Activated CD4-positive, alpha-beta T cell treated with anti-CD3 and anti-CD28 coated beads for 4 hours (primary cell): Measurements from ENCODE around the gene ANKRD66.
"Not testable (repeated sequence)": the region's sequence is repeated elsewhere in the genome, so short reads cannot be mapped to it uniquely, and the experiment has no call there.

ENCODE experiments used
- DNase-seq, 2 donors: peaks; one replicate each; pipeline ENCODE4 v3.0.0-alpha.2; 2020

ANKRD66 gene

GRCh38 chr6:46756469-46757213 lies 9.9 kb downstream of the ANKRD66 start:
- no peak for DNase-seq

- DNase-seq: no peak
Measured at GRCh38 chr6:46757214-46757596, 10.5 kb downstream of the ANKRD66 start.

GRCh38 chr6:46758960-46759753 lies 12.4 kb downstream of the ANKRD66 start:
- no peak for DNase-seq

GRCh38 chr6:46760925-46761324 lies 14.2 kb downstream of the ANKRD66 start:
- DNase-seq: no peak

- no peak for DNase-seq
Measured at GRCh38 chr6:46763466-46763865, 16.7 kb downstream of the ANKRD66 start.

- not testable (repeated sequence) for DNase-seq
Measured at GRCh38 chr6:46764280-46764679, 17.5 kb downstream of the ANKRD66 start.

GRCh38 chr6:46764961-46765360 lies 18.2 kb downstream of the ANKRD66 start:
- no peak for DNase-seq

- DNase-seq: no peak
Measured at GRCh38 chr6:46772016-46772415, 25.3 kb downstream of the ANKRD66 start.

- DNase-seq: no peak
Measured at GRCh38 chr6:46772762-46773161, 26.0 kb downstream of the ANKRD66 start.

GRCh38 chr6:46773201-46773855 lies 26.6 kb downstream of the ANKRD66 start:
- DNase-seq: no peak

GRCh38 chr6:46774736-46775135 lies 28.0 kb downstream of the ANKRD66 start:
- not testable (repeated sequence) for DNase-seq

GRCh38 chr6:46776070-46776712 lies 29.5 kb downstream of the ANKRD66 start:
- DNase-seq: no peak

- DNase-seq: no peak
Measured at GRCh38 chr6:46777476-46778346, 31.0 kb downstream of the ANKRD66 start.

GRCh38 chr6:46781478-46782378 lies 35.0 kb downstream of the ANKRD66 start:
- DNase-seq: no peak

GRCh38 chr6:46784535-46784934 lies 37.8 kb downstream of the ANKRD66 start:
- no peak for DNase-seq

- DNase-seq: no peak
Measured at GRCh38 chr6:46787871-46788540, 41.3 kb downstream of the ANKRD66 start.

GRCh38 chr6:46788791-46789190 lies 42.1 kb downstream of the ANKRD66 start:
- DNase-seq: no peak

GRCh38 chr6:46789434-46790354 lies 43.0 kb downstream of the ANKRD66 start:
- DNase-seq: no peak

- DNase-seq: no peak
Measured at GRCh38 chr6:46790355-46790874, 43.7 kb downstream of the ANKRD66 start.
